ENCODE measurements around the gene CNTN1. TPM values are rescaled to one million over a fixed set of nuclear protein-coding genes. Genes with fewer than 3 reads are reported as not detected.

The CNTN1 gene
- total RNA-seq, 1 donor = 0.36 TPM

GRCh38 chr12:40889329-40889728 is 197.1 kb downstream of the CNTN1 start:
- Histone ChIP-seq H3K27ac (ENCODE audit: low read depth, low read length) (no peak overlapping the region), H3K9me3 (ENCODE audit: low read depth, low read length) (no peaks in the 10 kb centered on the region), H4K20me1 (ENCODE audit: insufficient read depth, low read length) (no peaks in the 10 kb centered on the region), H3K4me2 (ENCODE audit: insufficient read depth, low read length) (no peak overlapping the region), H3K27me3 (ENCODE audit: insufficient read depth, low read length) (no peaks in the 10 kb centered on the region), H3K36me3 (ENCODE audit: insufficient read depth, low read length) (no peaks in the 10 kb centered on the region), H3K4me1 (ENCODE audit: insufficient read depth, low read length) (no peaks in the 10 kb centered on the region), H3K79me2 (ENCODE audit: insufficient read depth, low read length) (no peaks in the 10 kb centered on the region), H3K4me3 (ENCODE audit: insufficient read depth, low read length) (no peak overlapping the region), H2AFZ (ENCODE audit: low read length) (no peak overlapping the region)
- TF ChIP-seq CTCF (IDR thresholded peaks at IDR 0.05; ENCODE audit: extremely low read depth, low read depth, low read length) = no peak
- no peak for DNase-seq (ENCODE audit: insufficient read length, low spot score, missing footprints)

DNA sequence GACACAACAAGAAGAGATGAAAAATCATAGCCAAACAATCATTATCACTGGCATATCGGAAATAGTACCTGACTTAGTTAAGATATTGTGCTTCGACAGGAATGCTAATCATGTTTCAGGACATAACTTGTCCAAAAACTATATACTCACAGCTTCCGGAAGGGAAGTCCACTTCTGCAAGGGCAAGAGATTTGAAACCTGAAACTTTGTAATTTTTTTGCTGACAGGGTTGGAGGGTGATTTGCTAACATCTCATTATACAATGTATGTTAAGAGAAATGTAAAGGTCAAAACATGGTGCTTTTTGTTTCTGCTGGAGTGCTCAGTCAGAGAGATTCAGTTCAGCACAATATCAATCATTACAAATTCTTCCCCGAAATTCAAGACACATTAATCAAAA is 200.3 kb downstream of the CNTN1 start:
- Histone ChIP-seq H3K4me3 (ENCODE audit: insufficient read depth, low read length) (no peak overlapping the region), H2AFZ (ENCODE audit: low read length) (no peak overlapping the region), H3K27me3 (ENCODE audit: insufficient read depth, low read length) (no peaks in the 10 kb centered on the region), H3K9me3 (ENCODE audit: low read depth, low read length) (no peaks in the 10 kb centered on the region), H3K27ac (ENCODE audit: low read depth, low read length) (no peak overlapping the region), H3K79me2 (ENCODE audit: insufficient read depth, low read length) (no peaks in the 10 kb centered on the region), H4K20me1 (ENCODE audit: insufficient read depth, low read length) (no peaks in the 10 kb centered on the region), H3K36me3 (ENCODE audit: insufficient read depth, low read length) (no peaks in the 10 kb centered on the region), H3K4me1 (ENCODE audit: insufficient read depth, low read length) (no peaks in the 10 kb centered on the region), H3K4me2 (ENCODE audit: insufficient read depth, low read length) (no peak overlapping the region)
- TF ChIP-seq CTCF (IDR thresholded peaks at IDR 0.05; ENCODE audit: extremely low read depth, low read depth, low read length) = no peak
- no peak for DNase-seq (ENCODE audit: insufficient read length, low spot score, missing footprints)

GRCh38 chr12:40898505-40898904 is 206.3 kb downstream of the CNTN1 start:
- Histone ChIP-seq H3K4me2 (ENCODE audit: insufficient read depth, low read length) (no peak overlapping the region), H3K27ac (ENCODE audit: low read depth, low read length) (no peak overlapping the region), H3K9me3 (ENCODE audit: low read depth, low read length) (no peaks in the 10 kb centered on the region), H3K79me2 (ENCODE audit: insufficient read depth, low read length) (no peaks in the 10 kb centered on the region), H3K4me1 (ENCODE audit: insufficient read depth, low read length) (no peaks in the 10 kb centered on the region), H3K36me3 (ENCODE audit: insufficient read depth, low read length) (no peaks in the 10 kb centered on the region), H4K20me1 (ENCODE audit: insufficient read depth, low read length) (no peaks in the 10 kb centered on the region), H3K4me3 (ENCODE audit: insufficient read depth, low read length) (no peak overlapping the region), H2AFZ (ENCODE audit: low read length) (no peak overlapping the region), H3K27me3 (ENCODE audit: insufficient read depth, low read length) (no peaks in the 10 kb centered on the region)
- DNase-seq (ENCODE audit: insufficient read length, low spot score, missing footprints) = no peak
- no peak for TF ChIP-seq CTCF (IDR thresholded peaks at IDR 0.05; ENCODE audit: extremely low read depth, low read depth, low read length)

DNA sequence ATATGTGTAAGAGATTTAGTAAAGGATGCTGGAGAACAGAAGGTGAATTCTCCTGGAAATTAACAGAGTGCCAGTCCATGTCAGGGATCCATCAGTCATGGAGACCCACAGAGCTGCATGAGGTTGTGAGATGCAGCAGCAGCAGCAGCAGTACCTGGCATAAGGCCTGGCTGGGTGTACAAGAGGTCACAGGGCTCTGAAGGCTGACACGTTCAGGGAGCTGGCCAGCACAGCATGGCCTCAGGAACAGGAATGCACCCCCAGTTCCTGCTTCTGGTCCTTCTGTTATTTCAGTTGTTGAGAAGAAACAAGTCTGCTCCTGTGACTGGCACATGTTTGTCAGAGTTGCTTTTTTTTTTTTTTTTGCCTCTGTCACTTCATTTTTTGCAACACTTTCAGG is 210.8 kb downstream of the CNTN1 start:
- no peak for TF ChIP-seq CTCF (IDR thresholded peaks at IDR 0.05; ENCODE audit: extremely low read depth, low read depth, low read length)
- no peak for DNase-seq (ENCODE audit: insufficient read length, low spot score, missing footprints)
- Histone ChIP-seq H3K36me3 (ENCODE audit: insufficient read depth, low read length) (no peaks in the 10 kb centered on the region), H3K4me2 (ENCODE audit: insufficient read depth, low read length) (no peak overlapping the region), H2AFZ (ENCODE audit: low read length) (no peak overlapping the region), H3K27ac (ENCODE audit: low read depth, low read length) (no peak overlapping the region), H3K4me3 (ENCODE audit: insufficient read depth, low read length) (no peak overlapping the region), H3K27me3 (ENCODE audit: insufficient read depth, low read length) (no peaks in the 10 kb centered on the region), H3K4me1 (ENCODE audit: insufficient read depth, low read length) (no peaks in the 10 kb centered on the region), H3K79me2 (ENCODE audit: insufficient read depth, low read length) (no peaks in the 10 kb centered on the region), H3K9me3 (ENCODE audit: low read depth, low read length) (no peaks in the 10 kb centered on the region), H4K20me1 (ENCODE audit: insufficient read depth, low read length) (no peaks in the 10 kb centered on the region)
